IMR-90 (cell line): ENCODE data around the gene TMEM229A. TPM values are rescaled to one million over a fixed set of nuclear protein-coding genes. Genes with fewer than 3 reads are reported as not detected.

Experiments used
- ATAC-seq: fragments of 200-7000 bp; cut with Tn5 transposase; 2 replicates; pipeline ENCODE4 v1.9.1; 2020; ENCODE audit warnings: low read depth, mild to moderate bottlenecking, moderate library complexity
- BruUV-seq: library from RNA; stranded (reverse); fragments of 400-500 nt; replicated peaks from 2 replicates; lab custom pipeline; 2021; lab: Mats Ljungman, UMichigan
- CTCF ChIA-PET: fragments of 300-600 bp; formaldehyde crosslinking; extraction: SDS; loops from one replicate; lab custom pipeline; 2021; ENCODE audit warnings: antibody characterized with exemption; lab: Yijun Ruan, JAX
- POLR2A ChIA-PET: fragments of 300-600 bp; sonication (Branson Sonifier 250); formaldehyde crosslinking; loops from one replicate; lab custom pipeline; 2022; ENCODE audit warnings: antibody characterized with exemption; ENCODE audit not compliant: unreplicated experiment; lab: Charles Lee
- DNase-seq: peaks from one replicate; pipeline ENCODE4 v3.0.0; 2013
- H2AFZ ChIP-seq: replicated peaks from 2 replicates; pipeline ENCODE3; 2013; ENCODE audit warnings: low read length, mild to moderate bottlenecking; ENCODE audit not compliant: poor library complexity
- H2AK5ac ChIP-seq: 2 replicates; pipeline ENCODE4 v1.6.1; 2013; ENCODE audit warnings: low read depth, low read length, inconsistent platforms
- H2AK9ac ChIP-seq: replicated peaks from 2 replicates; pipeline ENCODE3; 2013; ENCODE audit warnings: mild to moderate bottlenecking, low read depth, low read length, moderate library complexity; ENCODE audit not compliant: poor library complexity
- H2BK120ac ChIP-seq: 2 replicates; pipeline ENCODE4 v1.6.1; 2013; ENCODE audit warnings: low read depth, low read length, inconsistent platforms
- H2BK15ac ChIP-seq: 3 replicates; pipeline ENCODE4 v1.6.1; 2013; ENCODE audit warnings: low read depth, low read length, inconsistent platforms
- H2BK20ac ChIP-seq: 2 replicates; pipeline ENCODE4 v1.6.1; 2013; ENCODE audit warnings: low read depth, mild to moderate bottlenecking, inconsistent platforms, low read length, moderate library complexity
- H2BK5ac ChIP-seq: 2 replicates; pipeline ENCODE4 v1.6.1; 2013; ENCODE audit warnings: mild to moderate bottlenecking, low read depth, low read length, inconsistent platforms; ENCODE audit not compliant: poor library complexity, severe bottlenecking
- H3K14ac ChIP-seq: replicated peaks from 2 replicates; pipeline ENCODE4 v1.6.1; 2013; ENCODE audit warnings: low read depth, low read length, inconsistent platforms
- H3K18ac ChIP-seq: 2 replicates; pipeline ENCODE4 v1.6.1; 2013; ENCODE audit warnings: low read depth, low read length, control low read depth
- H3K23ac ChIP-seq: 2 replicates; pipeline ENCODE4 v1.6.1; 2013; ENCODE audit warnings: low read depth, low read length, inconsistent platforms
- H3K27ac ChIP-seq: 2 replicates; pipeline ENCODE4 v1.5.1; 2013; ENCODE audit warnings: mild to moderate bottlenecking, control low read depth, low read length; ENCODE audit not compliant: insufficient read depth
- H3K27me3 ChIP-seq: 2 replicates; pipeline ENCODE4 v1.6.1; 2013; ENCODE audit warnings: low read length; ENCODE audit not compliant: control insufficient read depth, insufficient read depth
- H3K36me3 ChIP-seq: 2 replicates; pipeline ENCODE4 v1.6.1; 2013; ENCODE audit warnings: low read length, mixed read lengths; ENCODE audit not compliant: control insufficient read depth, insufficient read depth
- H3K4ac ChIP-seq: 2 replicates; pipeline ENCODE4 v1.6.1; 2013; ENCODE audit warnings: low read depth, low read length, inconsistent platforms
- H3K4me1 ChIP-seq: 2 replicates; pipeline ENCODE4 v1.6.1; 2013; ENCODE audit warnings: low read length, mixed read lengths; ENCODE audit not compliant: control insufficient read depth, insufficient read depth
- H3K4me2 ChIP-seq: 2 replicates; pipeline ENCODE4 v1.6.1; 2013; ENCODE audit warnings: low read depth, mild to moderate bottlenecking, control low read depth, low read length, moderate library complexity
- H3K4me3 ChIP-seq: 2 replicates; pipeline ENCODE4 v1.5.1; 2013; ENCODE audit warnings: low read depth, mild to moderate bottlenecking, control low read depth, low read length, moderate library complexity; ENCODE audit not compliant: insufficient read depth
- H3K56ac ChIP-seq: 2 replicates; pipeline ENCODE4 v1.6.1; 2013; ENCODE audit warnings: low read length, inconsistent platforms; ENCODE audit not compliant: insufficient read depth; ENCODE audit errors: extremely low read depth
- H3K79me1 ChIP-seq, 2 experiments: 2 replicates each; pipeline ENCODE4 v1.6.1; 2013; ENCODE audit warnings: low read length in 2 of 2, inconsistent platforms in 1 of 2, low read depth in 1 of 2
- H3K9ac ChIP-seq: 2 replicates; pipeline ENCODE4 v1.6.1; 2013; ENCODE audit warnings: low read depth, low read length, control low read depth
- H3K9me1 ChIP-seq: 2 replicates; pipeline ENCODE4 v1.6.1; 2013; ENCODE audit warnings: low read length, inconsistent platforms; ENCODE audit not compliant: insufficient read depth
- H3K9me3 ChIP-seq: 2 replicates; pipeline ENCODE4 v1.6.1; 2013; ENCODE audit warnings: low read length; ENCODE audit not compliant: control insufficient read depth, insufficient read depth
- H4K20me1 ChIP-seq: 2 replicates; pipeline ENCODE4 v1.6.1; 2013; ENCODE audit warnings: low read length, inconsistent platforms; ENCODE audit not compliant: insufficient read depth
- H4K5ac ChIP-seq: 2 replicates; pipeline ENCODE4 v1.6.1; 2013; ENCODE audit warnings: mild to moderate bottlenecking, low read depth, low read length, control low read depth
- H4K8ac ChIP-seq, 2 experiments: 2 replicates each; pipeline ENCODE4 v1.6.1; 2013; ENCODE audit warnings: low read depth in 2 of 2, low read length in 2 of 2, control low read depth in 1 of 2, inconsistent platforms in 1 of 2
- H4K91ac ChIP-seq: 2 replicates; pipeline ENCODE4 v1.6.1; 2013; ENCODE audit warnings: low read depth, low read length, inconsistent platforms; ENCODE audit not compliant: insufficient read depth
- BHLHE40 ChIP-seq: fragments of 150-350 bp; IDR thresholded peaks from 2 replicates; pipeline ENCODE4 v1.6.1; 2016; ENCODE audit warnings: mild to moderate bottlenecking, low read depth, low read length
- MAFK ChIP-seq: IDR thresholded peaks from 2 replicates; pipeline ENCODE4 v1.6.1; 2012; ENCODE audit warnings: low read depth, low read length, improper control_type of control experiment
- MXI1 ChIP-seq: IDR thresholded peaks from 2 replicates; pipeline ENCODE4 v1.6.1; 2012; ENCODE audit warnings: low read depth, mild to moderate bottlenecking, low read length, moderate library complexity, borderline replicate concordance
- NFE2L2 ChIP-seq: fragments of 150-350 bp; IDR thresholded peaks from 2 replicates; pipeline ENCODE4 v1.6.1; 2016; ENCODE audit warnings: low read depth, mild to moderate bottlenecking, low read length
- RCOR1 ChIP-seq: IDR thresholded peaks from 2 replicates; pipeline ENCODE4 v1.6.1; 2012; ENCODE audit warnings: mild to moderate bottlenecking, low read length, improper control_type of control experiment; ENCODE audit not compliant: insufficient replicate concordance
- WGBS, 2 experiments: methylation state at CpG; one replicate each; pipeline versions ENCODE4 v1.1.5 to v1.1.7; 2013; ENCODE audit warnings: missing lambda C conversion rate in 2 of 2; ENCODE audit not compliant: insufficient read length in 1 of 2; ENCODE audit errors: extremely low coverage in 2 of 2; 5-methylcytosine and 5-hydroxymethylcytosine counted together
- dilution Hi-C: fragments of 300-500 bp; cut with HindIII; formaldehyde crosslinking; loops from one replicate; pipeline ENCODE4 v1.14.3; 2018; ENCODE audit warnings: low sequenced_read_pairs; ENCODE audit not compliant: unreplicated experiment
- in situ Hi-C: fragments of 300-500 bp; cut with MboI; formaldehyde crosslinking; loops from 3 replicates; pipeline ENCODE4 v1.14.3; 2019; ENCODE audit warnings: low sequenced_read_pairs, inconsistent platforms, mixed read lengths
- intact Hi-C: fragments of 100-400 bp; cut with micrococcal nuclease; formaldehyde crosslinking; loops from 2 replicates; pipeline ENCODE4 v1.10.0; 2022
- polyA plus RNA-seq, 3 experiments: library from polyadenylated mRNA; depleted of rRNA; stranded (reverse); fragments of >200 nt; gene quantifications; 2 replicates each; pipeline ENCODE4 v1.2.3, GENCODE V29; 2012; ENCODE audit warnings: low replicate concordance in 1 of 3
- total RNA-seq: library from RNA; depleted of rRNA; stranded (reverse); fragments of >200 nt; gene quantifications from 2 replicates; pipeline ENCODE4 v1.2.3, GENCODE V29; 2012; rRNA removed

Gene TMEM229A
- total and polyA plus RNA-seq, 2 of the 4 experiments (the other 2 are of a cell fraction) = not detected

DNA sequence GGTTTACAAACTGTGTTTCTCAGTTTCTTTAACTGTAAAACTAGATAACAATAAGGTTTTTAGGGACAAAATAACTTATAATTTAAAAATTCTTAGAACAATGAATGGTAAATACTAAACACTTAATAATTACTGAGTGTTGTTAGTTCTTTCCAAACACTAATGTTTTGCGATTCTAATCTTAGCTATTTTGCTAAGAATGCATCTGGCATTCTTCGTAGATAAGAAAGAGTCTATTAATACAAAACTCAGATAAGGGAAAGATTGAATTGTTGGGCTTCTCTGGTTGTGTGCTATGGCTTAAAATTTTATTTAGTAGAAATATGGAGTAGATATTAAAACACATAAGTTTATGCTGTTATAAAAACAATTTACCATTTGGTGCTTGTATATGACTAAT lies 45.4 kb downstream of the TMEM229A start:
- BruUV-seq = no TSS peak
- Histone ChIP-seq H4K20me1 (no peaks in the 10 kb centered on the region), H3K27me3 (no peaks in the 10 kb centered on the region), H2BK5ac (no peak overlapping the region), H3K14ac (no peak overlapping the region), H2BK15ac (no peak overlapping the region), H3K4me1 (no peaks in the 10 kb centered on the region), H3K18ac (no peak overlapping the region), H3K4me3 (no peak overlapping the region), H4K8ac (no peak overlapping the region), H2BK120ac (no peak overlapping the region), H2AK5ac (no peak overlapping the region), H2AFZ (no peak overlapping the region), H3K23ac (no peak overlapping the region), H3K36me3 (no peaks in the 10 kb centered on the region), H3K4ac (no peak overlapping the region), H3K4me2 (no peak overlapping the region), H3K9me1 (no peaks in the 10 kb centered on the region), H2AK9ac (no peak overlapping the region), H2BK20ac (no peak overlapping the region), H3K79me1 (no peaks in the 10 kb centered on the region), H3K9ac (no peak overlapping the region), H3K9me3 (no peaks in the 10 kb centered on the region), H3K27ac (no peak overlapping the region), H3K56ac (no peak overlapping the region), H4K5ac (no peak overlapping the region), H4K91ac (no peak overlapping the region)
- WGBS, 2 experiments = no CpG with 5 or more reads among the region's 2 CpGs
- ATAC-seq (no peak), DNase-seq (no peak)
- no peak for TF ChIP-seq BHLHE40
- no peak for TF ChIP-seq MAFK
- no peak for TF ChIP-seq RCOR1
- TF ChIP-seq MXI1 = no peak
- TF ChIP-seq NFE2L2 = no peak
- dilution Hi-C loops (no loop called here), intact Hi-C loops (no loop called here), in situ Hi-C loops (no loop called here)
- POLR2A ChIA-PET = no interaction called here
- CTCF ChIA-PET = no interaction called here

Other genes with a start within 250 kb of the TMEM229A start
- not detected in 2 replicates for gene HYAL4, start 187.9 kb downstream of the TMEM229A start, total RNA-seq
- not detected in 2 replicates for gene HYAL4, start 187.9 kb downstream of the TMEM229A start, polyA plus RNA-seq (2012; rRNA removed)
- gene SPAM1, start 107.8 kb downstream of the TMEM229A start, total RNA-seq = not detected in 2 replicates
- not detected in 2 replicates for gene SPAM1, start 107.8 kb downstream of the TMEM229A start, polyA plus RNA-seq (2012; rRNA removed)